PFSK-1 (cell line): ENCODE results near the gene CAMTA1.

ENCODE experiments used
- FOXP2 ChIP-seq: optimal IDR thresholded peaks from 2 replicates; pipeline ENCODE3; 2011; ENCODE audit warnings: borderline replicate concordance, control low read depth, inconsistent platforms; ENCODE audit not compliant: insufficient read depth; ENCODE audit errors: extremely low read length, extremely low read depth
- POLR2AphosphoS5 ChIP-seq: IDR thresholded peaks from 2 replicates; pipeline ENCODE4 v1.6.1; 2012; ENCODE audit warnings: low read depth, mild to moderate bottlenecking, control low read depth, low read length, moderate library complexity
- TF ChIP-seq, protein P1 (sequence below), 2 experiments: IDR thresholded peaks; 2 replicates each; pipeline versions ENCODE4 v1.6.1 to v1.8.0; 2011 to 2012; ENCODE audit warnings: low read depth in 2 of 2, low read length in 2 of 2, control low read depth in 1 of 2, inconsistent platforms in 1 of 2, mild to moderate bottlenecking in 1 of 2, moderate library complexity in 1 of 2; ENCODE audit not compliant: insufficient read depth in 1 of 2

DNA sequence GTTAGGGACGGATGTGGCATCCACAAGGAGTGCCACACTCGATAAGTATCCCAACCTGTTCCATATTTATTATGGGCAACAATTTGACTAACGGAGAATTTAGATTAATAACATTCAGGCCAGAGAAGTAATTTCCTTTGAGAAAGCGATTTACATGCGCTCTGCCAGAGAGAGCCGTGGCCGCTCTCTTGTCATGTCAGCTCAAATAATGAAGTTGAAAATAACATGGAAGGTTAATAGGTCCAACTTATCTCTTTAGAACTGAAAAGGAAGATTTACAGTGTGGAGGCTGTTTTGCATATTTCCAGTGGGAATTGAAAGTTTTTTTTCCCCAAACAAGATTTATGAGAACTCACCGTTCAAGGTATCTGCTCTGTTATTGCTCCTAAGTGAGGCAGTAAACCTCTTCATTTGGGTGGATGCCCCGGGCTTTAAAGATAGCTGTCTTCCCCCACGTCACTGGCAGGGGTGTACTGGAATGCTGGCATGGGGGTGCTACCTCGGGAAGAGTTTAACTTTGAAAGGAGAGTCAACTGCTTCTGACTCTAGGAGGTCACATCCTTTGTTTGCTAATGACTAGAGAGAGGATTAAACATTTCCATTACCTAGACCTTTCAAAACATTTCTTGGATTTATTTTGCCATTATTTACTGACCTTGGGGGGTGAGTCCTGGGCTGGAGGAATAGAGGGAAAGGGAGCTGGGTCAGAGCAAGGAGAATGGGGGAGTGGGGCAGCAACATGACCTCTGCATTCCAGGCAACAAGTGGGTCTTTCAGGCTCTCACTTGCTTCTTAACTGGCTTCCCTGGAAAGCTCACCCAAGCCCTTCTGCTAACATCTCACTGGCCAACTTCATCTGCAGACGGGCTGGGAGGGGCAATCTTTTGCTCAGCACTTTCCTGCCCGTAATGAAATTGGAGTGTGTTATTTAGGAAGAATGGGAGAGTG is 204.2 kb downstream of the CAMTA1 start:
- no peak for TF ChIP-seq POLR2AphosphoS5
- TF ChIP-seq, protein P1, sequence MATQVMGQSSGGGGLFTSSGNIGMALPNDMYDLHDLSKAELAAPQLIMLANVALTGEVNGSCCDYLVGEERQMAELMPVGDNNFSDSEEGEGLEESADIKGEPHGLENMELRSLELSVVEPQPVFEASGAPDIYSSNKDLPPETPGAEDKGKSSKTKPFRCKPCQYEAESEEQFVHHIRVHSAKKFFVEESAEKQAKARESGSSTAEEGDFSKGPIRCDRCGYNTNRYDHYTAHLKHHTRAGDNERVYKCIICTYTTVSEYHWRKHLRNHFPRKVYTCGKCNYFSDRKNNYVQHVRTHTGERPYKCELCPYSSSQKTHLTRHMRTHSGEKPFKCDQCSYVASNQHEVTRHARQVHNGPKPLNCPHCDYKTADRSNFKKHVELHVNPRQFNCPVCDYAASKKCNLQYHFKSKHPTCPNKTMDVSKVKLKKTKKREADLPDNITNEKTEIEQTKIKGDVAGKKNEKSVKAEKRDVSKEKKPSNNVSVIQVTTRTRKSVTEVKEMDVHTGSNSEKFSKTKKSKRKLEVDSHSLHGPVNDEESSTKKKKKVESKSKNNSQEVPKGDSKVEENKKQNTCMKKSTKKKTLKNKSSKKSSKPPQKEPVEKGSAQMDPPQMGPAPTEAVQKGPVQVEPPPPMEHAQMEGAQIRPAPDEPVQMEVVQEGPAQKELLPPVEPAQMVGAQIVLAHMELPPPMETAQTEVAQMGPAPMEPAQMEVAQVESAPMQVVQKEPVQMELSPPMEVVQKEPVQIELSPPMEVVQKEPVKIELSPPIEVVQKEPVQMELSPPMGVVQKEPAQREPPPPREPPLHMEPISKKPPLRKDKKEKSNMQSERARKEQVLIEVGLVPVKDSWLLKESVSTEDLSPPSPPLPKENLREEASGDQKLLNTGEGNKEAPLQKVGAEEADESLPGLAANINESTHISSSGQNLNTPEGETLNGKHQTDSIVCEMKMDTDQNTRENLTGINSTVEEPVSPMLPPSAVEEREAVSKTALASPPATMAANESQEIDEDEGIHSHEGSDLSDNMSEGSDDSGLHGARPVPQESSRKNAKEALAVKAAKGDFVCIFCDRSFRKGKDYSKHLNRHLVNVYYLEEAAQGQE (IDR thresholded peaks at IDR 0.05; ENCODE audit: insufficient read depth in 1 of 2, low read depth in 2 of 2, low read length in 2 of 2) = no peak
- no peak for TF ChIP-seq FOXP2
